ENCODE measurements around the gene HIF3A.

The HIF3A gene

GRCh38 chr19:46337487-46337886 lies 40.6 kb downstream of the HIF3A start:
- no peak for FAIRE-seq

DNA sequence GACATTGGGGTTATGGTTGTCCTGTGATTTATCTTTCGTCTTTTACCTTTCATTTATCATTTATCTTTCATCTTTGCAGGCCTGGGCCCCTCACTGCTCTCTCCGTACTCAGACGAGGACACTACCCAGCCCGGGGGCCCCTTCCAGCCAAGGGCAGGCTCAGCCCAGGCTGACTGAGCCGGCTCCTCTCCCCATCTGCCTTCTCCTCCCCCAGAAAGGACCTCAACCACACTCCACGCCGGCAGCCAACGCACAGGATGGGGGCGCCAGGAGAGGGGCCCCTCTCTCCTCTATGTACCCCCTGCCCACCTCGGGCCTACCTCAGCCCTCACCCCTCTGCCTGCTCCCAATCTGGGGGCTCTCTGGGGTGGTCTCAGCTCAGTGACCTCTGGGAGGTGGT lies 42.6 kb downstream of the HIF3A start:
- no peak for FAIRE-seq

- FAIRE-seq: no peak
Measured at GRCh38 chr19:46340051-46340659, 43.3 kb downstream of the HIF3A start.

DNA sequence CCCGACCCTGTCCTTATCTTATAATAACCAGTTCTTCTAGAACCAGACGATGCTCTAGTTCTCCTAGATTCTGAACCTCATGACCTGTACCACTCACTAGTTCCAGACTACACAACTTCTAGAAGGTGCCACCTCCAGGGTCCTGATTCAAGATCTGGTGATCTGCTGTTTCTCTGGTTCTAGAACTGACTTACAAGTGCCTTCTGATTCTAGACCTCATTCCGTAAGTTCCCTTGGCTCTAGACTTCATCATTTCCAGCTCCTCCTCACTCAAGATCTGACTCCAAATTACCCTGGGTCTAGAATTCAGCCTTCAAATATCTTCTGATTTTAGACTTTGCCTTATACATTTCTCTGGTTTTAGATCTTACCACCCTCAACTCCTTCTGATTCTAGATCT lies 45.1 kb downstream of the HIF3A start:
- FAIRE-seq: no peak

DNA sequence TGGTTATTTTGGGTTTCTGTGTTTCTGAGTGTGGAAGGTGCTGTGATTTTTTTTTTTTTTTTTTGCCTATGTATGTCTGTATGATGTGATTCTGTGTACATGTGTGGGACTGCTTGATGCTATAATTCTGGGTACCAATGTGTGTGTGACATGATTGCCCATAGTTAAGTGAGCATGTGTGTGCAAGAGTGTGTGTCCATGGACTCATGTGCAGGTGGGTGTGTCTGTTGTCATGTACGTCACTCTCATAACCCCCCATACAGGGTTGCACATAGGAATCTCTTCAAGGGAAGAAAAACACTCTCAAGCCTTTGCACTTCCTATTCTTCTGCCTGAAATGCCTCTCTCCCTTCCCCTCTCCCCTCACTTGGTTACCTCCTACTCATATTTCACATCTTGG lies 47.5 kb downstream of the HIF3A start:
- no peak for FAIRE-seq

GRCh38 chr19:46345157-46345556 lies 48.3 kb downstream of the HIF3A start:
- FAIRE-seq: no peak

GRCh38 chr19:46346821-46347571 lies 50.2 kb downstream of the HIF3A start, which contains the start of gene PPP5C:
TSS of gene PPP5C (plus strand) at chr19:46347087. CDS start at chr19:46347097, 10 bp downstream.
- no peak for FAIRE-seq

- FAIRE-seq: no peak
Measured at GRCh38 chr19:46347572-46347883, 50.7 kb downstream of the HIF3A start.

DNA sequence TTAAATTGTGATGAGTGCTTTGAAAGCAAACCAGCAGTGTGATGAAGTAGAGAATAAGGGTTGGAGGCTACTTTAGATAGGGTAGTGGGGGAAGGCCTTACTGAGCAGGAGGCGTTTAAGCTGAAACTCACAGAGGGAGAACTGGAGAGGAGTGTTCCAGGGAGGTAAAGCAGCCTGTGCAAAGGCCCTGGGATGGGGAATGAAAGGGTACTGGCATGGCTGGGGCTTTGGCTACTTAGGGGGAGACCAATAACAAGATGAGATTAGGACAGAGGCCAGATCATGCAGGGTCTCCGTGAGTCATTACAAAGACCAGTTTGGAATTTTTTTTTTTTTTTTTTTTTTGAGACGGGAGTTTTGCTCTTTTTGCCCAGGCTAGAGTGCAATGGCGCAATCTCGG lies 51.1 kb downstream of the HIF3A start:
- FAIRE-seq: no peak

DNA sequence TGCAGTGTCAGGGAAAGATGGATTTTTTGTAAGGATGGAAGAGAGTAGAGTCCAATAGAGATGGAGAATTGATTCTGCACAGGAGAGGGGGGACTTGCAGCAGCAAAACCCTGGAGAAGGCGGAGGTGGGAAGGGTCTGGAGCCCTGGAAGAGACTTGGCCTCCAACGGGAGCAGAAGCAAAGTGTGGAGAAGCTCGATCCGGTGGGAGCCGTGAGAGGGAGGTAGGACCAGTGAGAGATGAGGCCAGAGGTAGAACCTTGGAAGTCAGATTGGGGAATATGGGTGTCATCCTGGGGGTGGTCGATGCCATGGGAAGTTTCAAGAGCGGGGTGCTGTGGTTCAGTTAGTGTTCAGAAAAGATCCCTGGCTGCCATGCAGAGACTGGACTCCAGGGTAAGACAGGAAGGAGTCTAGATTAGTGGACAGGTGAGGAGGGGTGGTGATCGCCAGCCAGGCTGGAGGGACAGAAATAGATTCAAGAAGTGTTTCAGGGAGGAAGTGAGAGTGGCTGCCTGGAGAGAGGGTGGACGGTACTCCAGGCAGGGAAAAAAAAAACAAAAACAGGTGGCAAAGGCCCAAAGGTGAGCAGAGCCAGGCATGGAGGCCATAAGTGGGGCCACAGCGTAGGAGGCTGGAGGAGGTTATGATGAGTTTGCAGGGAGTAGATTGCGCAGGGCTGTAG lies 52.6 kb downstream of the HIF3A start:
- no peak for FAIRE-seq

GRCh38 chr19:46350029-46350757 lies 53.4 kb downstream of the HIF3A start:
- FAIRE-seq: no peak

- FAIRE-seq: no peak
Measured at GRCh38 chr19:46350758-46351159, 53.9 kb downstream of the HIF3A start.

GRCh38 chr19:46351241-46352041 lies 54.6 kb downstream of the HIF3A start:
- no peak for FAIRE-seq

- FAIRE-seq: no peak
Measured at GRCh38 chr19:46353730-46354528, 57.1 kb downstream of the HIF3A start.

DNA sequence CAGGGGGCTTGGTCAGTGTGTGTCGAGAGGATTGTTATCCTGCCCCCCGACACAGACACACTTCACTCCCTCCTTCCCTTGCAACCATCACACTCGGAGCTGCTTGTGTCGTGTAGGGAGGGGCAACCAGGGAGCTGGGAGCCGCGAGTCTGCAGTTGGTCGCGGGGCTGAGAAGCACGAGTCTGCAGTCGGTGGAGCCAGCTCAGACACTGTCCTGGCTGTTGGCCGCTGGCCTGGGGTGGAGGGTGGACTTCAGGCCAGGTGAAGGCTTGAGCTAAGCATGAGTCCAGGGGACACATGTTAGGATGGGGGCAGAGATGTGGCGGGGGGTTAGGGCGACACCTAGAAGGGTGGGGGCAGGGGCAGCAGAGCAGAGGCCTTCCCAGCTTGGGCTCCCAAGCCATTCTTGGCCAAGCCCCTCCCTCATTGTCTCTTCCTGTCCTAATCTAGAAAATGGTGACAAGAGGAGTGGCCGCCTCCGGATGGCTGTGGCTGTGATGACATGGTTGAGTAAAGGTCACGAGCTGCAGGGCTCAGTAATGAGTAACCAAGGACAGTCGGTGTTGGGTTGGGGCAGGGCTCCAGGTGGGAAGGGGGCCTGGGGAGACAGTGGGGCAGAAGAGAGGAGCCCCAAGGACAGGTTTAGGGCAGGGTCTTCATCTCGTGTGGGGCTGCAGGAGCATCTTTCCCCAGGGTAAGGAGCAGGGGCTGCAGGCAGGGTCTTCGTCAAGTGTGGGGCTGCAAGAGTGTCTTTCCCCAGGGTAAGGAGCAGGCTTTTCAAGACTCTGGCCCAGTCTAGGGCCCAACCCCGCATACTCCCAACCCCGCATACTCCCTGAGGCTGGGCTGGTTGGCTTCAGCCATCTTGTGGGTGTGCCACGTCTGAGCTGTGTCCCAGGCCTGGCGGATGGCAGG lies 58.6 kb downstream of the HIF3A start:
- no peak for FAIRE-seq

GRCh38 chr19:46356149-46357055 lies 59.6 kb downstream of the HIF3A start:
- FAIRE-seq: no peak

DNA sequence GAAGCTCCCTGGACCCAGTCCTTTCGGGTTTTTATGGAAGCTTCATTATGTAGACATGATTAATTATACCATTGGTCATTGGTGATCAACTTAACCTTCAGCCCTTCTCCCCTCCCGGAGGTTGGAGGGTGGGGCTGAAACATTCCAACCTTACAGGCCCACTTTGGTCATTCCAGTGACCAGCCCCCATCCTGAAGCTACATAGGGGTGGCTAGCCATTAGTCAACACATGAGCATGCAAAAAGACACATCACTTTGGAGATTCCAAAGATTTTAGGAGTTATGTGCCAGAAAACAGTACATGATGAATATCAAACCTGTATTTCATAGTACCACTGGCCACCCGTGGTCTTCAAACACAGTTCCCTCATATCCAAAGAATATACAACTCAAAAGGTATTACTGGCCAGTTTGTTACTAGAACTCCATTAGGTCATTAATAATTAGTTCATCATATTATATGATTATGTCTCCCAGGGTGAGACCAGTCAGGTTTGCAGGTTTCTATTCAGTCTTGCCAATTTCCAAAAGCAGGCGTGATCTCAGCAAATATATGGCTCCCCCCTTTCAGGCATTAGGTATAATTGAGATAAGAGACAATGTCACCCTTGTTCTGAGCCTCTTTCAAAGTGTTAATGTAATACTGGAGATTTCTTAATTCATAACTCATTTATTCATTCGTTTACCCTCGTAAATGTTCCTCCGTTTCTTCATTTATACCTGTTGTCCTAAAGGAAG lies 61.2 kb downstream of the HIF3A start:
- no peak for FAIRE-seq

GRCh38 chr19:46361915-46362314 lies 65.1 kb downstream of the HIF3A start:
- FAIRE-seq: no peak

- no peak for FAIRE-seq
Measured at GRCh38 chr19:46364359-46364758, 67.5 kb downstream of the HIF3A start.
